BE2C (cell line): ENCODE results near the gene PILRA.

Experiments
- DNase-seq: peaks from one replicate; pipeline ENCODE4 v3.0.0-alpha.2; 2020
- H3K27me3 ChIP-seq: fragments of 250-450 bp; sonication (Bioruptor Pico); 2 replicates; pipeline ENCODE4 v1.5.1; 2020; ENCODE audit warnings: mild to moderate bottlenecking
- H3K36me3 ChIP-seq: fragments of 250-450 bp; sonication (Bioruptor Pico); 2 replicates; pipeline ENCODE4 v1.5.1; 2020; ENCODE audit warnings: mild to moderate bottlenecking
- H3K4me1 ChIP-seq: fragments of 250-450 bp; sonication (Bioruptor Pico); 2 replicates; pipeline ENCODE4 v1.5.1; 2020
- H3K4me3 ChIP-seq: 2 replicates; pipeline ENCODE4 v1.5.1; 2011; ENCODE audit warnings: low read depth, low read length
- H3K9me3 ChIP-seq: fragments of 250-450 bp; sonication (Bioruptor Pico); 2 replicates; pipeline ENCODE4 v1.5.1; 2020
- CTCF ChIP-seq: IDR thresholded peaks from 2 replicates; pipeline ENCODE4 v1.5.1; 2012; ENCODE audit warnings: mild to moderate bottlenecking, low read depth, low read length

The PILRA gene

GRCh38 chr7:100397315-100398081 lies 24.2 kb downstream of the PILRA start:
- Histone ChIP-seq H3K36me3 (no peaks in the 10 kb centered on the region), H3K27me3 (no peaks in the 10 kb centered on the region), H3K4me3 (no peak overlapping the region), H3K9me3 (no peaks in the 10 kb centered on the region), H3K4me1 (no peaks in the 10 kb centered on the region)
- DNase-seq: no peak
- TF ChIP-seq CTCF: no peak

DNA sequence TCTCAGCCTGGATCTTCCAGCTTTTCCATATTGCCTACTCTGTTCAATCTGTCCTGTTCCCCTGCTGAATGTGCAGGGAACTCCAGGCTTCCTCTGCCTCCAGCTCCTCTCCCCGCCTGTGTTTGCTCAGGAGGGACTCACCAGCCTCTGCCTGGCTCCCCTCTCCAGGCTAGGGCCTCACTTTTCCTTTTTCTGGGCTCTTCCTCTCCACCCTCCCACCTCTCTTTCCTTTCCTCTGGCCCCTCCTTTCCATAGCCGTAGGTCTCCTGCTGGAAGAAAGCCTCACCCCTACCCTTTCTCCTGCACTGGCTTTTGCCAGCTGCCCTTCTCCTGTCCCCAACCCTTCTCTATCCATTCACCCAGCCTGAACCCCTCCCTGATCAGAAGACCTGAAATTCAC lies 25.0 kb downstream of the PILRA start:
- Histone ChIP-seq H3K36me3 (no peaks in the 10 kb centered on the region), H3K9me3 (no peaks in the 10 kb centered on the region), H3K27me3 (no peaks in the 10 kb centered on the region), H3K4me3 (no peak overlapping the region), H3K4me1 (no peaks in the 10 kb centered on the region)
- no peak for DNase-seq
- no peak for TF ChIP-seq CTCF

DNA sequence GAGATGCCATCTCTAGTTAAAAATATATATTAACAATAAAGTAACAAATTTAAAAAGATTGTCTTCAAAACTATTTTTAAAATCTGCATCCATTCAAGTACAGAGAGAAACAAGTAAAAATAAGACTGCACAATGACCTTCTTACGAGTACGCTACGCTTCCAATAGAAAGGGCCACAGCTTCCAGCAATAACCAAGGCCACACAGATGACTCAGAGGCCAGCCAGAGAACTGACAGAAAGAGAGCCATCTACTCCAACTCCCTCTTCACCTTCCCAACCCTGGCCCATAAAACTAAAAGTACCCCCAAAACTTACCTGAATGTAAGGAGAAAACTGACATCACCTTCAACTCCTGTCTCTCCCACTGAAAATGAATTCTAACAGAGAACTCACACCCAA lies 26.8 kb downstream of the PILRA start:
- H3K4me1 ChIP-seq: no peaks in the 10 kb centered on the region
- DNase-seq: no peak
- H3K4me3 ChIP-seq: no peak overlapping the region
- no peaks in the 10 kb centered on the region for H3K9me3 ChIP-seq
- no peaks in the 10 kb centered on the region for H3K36me3 ChIP-seq
- H3K27me3 ChIP-seq: peaks cover 8% of the 10 kb centered on the region
- TF ChIP-seq CTCF: no peak

GRCh38 chr7:100400656-100401055 lies 27.4 kb downstream of the PILRA start:
- Histone ChIP-seq H3K27me3 (peaks cover 10% of the 10 kb centered on the region), H3K36me3 (no peaks in the 10 kb centered on the region), H3K4me3 (no peak overlapping the region), H3K9me3 (no peaks in the 10 kb centered on the region), H3K4me1 (no peaks in the 10 kb centered on the region)
- peak; percentile 58 for TF ChIP-seq CTCF
- DNase-seq: peak; percentile 50

DNA sequence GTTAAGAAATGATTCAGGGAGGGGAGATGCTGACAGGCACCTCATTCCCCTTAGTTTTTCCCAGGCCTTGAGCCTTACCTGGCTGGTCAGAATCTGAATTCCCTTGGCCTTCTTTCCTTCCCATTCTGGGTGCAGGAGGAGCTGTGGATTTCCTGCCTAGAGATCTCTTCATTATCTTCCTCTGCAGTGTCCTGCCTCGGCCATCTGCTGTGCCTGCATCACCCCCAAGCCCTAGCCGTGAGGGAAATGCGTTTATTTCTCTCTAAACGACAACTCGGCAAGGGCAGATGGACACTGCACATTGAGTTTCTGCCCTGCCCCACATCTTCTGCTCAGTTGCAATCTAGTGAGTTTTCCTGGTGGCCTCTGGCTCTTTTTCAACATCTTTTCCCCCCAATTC lies 28.5 kb downstream of the PILRA start:
- Histone ChIP-seq H3K4me3 (no peak overlapping the region), H3K9me3 (no peaks in the 10 kb centered on the region), H3K27me3 (peaks cover 21% of the 10 kb centered on the region), H3K4me1 (no peaks in the 10 kb centered on the region), H3K36me3 (no peaks in the 10 kb centered on the region)
- DNase-seq: no peak
- TF ChIP-seq CTCF: no peak

DNA sequence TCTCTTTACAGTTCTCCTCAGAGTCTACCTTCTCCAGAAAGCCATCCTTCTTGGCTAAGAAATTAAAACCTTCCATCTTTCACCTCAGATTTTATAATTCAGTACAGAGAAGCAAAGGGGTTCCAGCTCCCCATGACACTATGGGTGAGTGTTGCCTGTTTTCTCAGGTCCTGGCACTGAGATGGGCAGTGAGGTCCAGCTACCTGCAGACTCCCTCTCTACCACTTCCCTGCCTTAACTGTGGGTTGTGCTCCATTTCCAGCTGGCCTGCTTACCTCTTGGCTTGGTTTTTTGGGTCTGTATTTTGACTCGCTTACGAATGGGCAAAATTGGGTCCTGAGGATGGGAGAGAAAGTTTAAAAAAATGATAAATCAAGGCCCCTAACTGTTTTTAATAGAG lies 29.0 kb downstream of the PILRA start:
- no peak for TF ChIP-seq CTCF
- Histone ChIP-seq H3K9me3 (no peaks in the 10 kb centered on the region), H3K27me3 (peaks cover 22% of the 10 kb centered on the region), H3K36me3 (no peaks in the 10 kb centered on the region), H3K4me1 (no peaks in the 10 kb centered on the region), H3K4me3 (no peak overlapping the region)
- DNase-seq: no peak
